HepG2 (cell line): ENCODE results near the gene STK40. TPM values are rescaled to one million over a fixed set of nuclear protein-coding genes. Genes with fewer than 3 reads are reported as not detected.

Experiments
- CENPT ChIP-seq: sonication (generic); formaldehyde crosslinking; IDR thresholded peaks from 2 replicates; pipeline ENCODE4 v1.8.0; 2022; ENCODE audit warnings: low read depth, mild to moderate bottlenecking, moderate library complexity, missing genetic modification reagents
- DPF2 ChIP-seq: sonication (generic); formaldehyde crosslinking; IDR thresholded peaks from 2 replicates; pipeline ENCODE4 v1.4.0; 2020; ENCODE audit warnings: mild to moderate bottlenecking, low read depth, missing genetic modification reagents, borderline replicate concordance
- ESRRA ChIP-seq: sonication (generic); formaldehyde crosslinking; IDR thresholded peaks from 2 replicates; pipeline ENCODE4 v1.5.1; 2020; ENCODE audit warnings: mild to moderate bottlenecking, low read depth, missing genetic modification reagents
- FOXK1 ChIP-seq: sonication (generic); formaldehyde crosslinking; IDR thresholded peaks from 2 replicates; pipeline ENCODE4 v1.4.0; 2020; ENCODE audit warnings: low read depth, missing genetic modification reagents, borderline replicate concordance
- HOXA3 ChIP-seq: sonication (generic); formaldehyde crosslinking; IDR thresholded peaks from 2 replicates; pipeline ENCODE4 v1.5.0; 2020; ENCODE audit warnings: missing genetic modification reagents
- KDM4B ChIP-seq: sonication (generic); formaldehyde crosslinking; IDR thresholded peaks from 2 replicates; pipeline ENCODE4 v1.4.0; 2020; ENCODE audit warnings: missing genetic modification reagents
- NCOA5 ChIP-seq: sonication (generic); formaldehyde crosslinking; IDR thresholded peaks from 2 replicates; pipeline ENCODE4 v1.4.0; 2020; ENCODE audit warnings: missing genetic modification reagents
- REPIN1 ChIP-seq: sonication (generic); formaldehyde crosslinking; IDR thresholded peaks from 2 replicates; pipeline ENCODE4 v1.8.0; 2022; ENCODE audit warnings: missing genetic modification reagents, low read depth, mild to moderate bottlenecking, borderline replicate concordance
- RFX5 ChIP-seq: IDR thresholded peaks from 2 replicates; pipeline ENCODE4 v1.6.1; 2011; ENCODE audit warnings: low read depth, low read length, improper control_type of control experiment
- ZNF282 ChIP-seq: fragments of 450-650 bp; IDR thresholded peaks from 2 replicates; pipeline ENCODE4 v1.6.1; 2018; ENCODE audit not compliant: partially characterized antibody
- polyA plus RNA-seq, 8 experiments: library from polyadenylated mRNA; depleted of rRNA in 3 of 8; stranded (reverse) in 7 of 8; unstranded in 1 of 8; fragments of >200 nt; fragmentation: Illumina TruSeq in 4 of 8; extraction: Trizol in 4 of 8; gene quantifications; 2 replicates each; pipeline versions ENCODE4 v1.2.1 to v1.2.3, GENCODE V29; 2011 to 2016; ENCODE audit warnings: low read depth in 4 of 8, missing spikeins in 1 of 8, mixed read lengths in 1 of 8; ENCODE audit not compliant: insufficient read depth in 1 of 8
- total RNA-seq, 5 experiments: library from RNA; depleted of rRNA; stranded (reverse); fragments of >200 nt; fragmentation: Illumina TruSeq; extraction: Trizol; gene quantifications; 2 replicates each; pipeline ENCODE4 v1.2.3, GENCODE V29; 2016; ENCODE audit warnings: low read depth in 1 of 5
- TF ChIP-seq, protein P1 (sequence below): sonication (generic); formaldehyde crosslinking; IDR thresholded peaks from 2 replicates; pipeline ENCODE4 v1.8.1; 2022; ENCODE audit warnings: low read depth, mild to moderate bottlenecking, missing genetic modification reagents
- TF ChIP-seq, protein P2 (sequence below): sonication (generic); formaldehyde crosslinking; IDR thresholded peaks from 2 replicates; pipeline ENCODE4 v1.4.0; 2020; ENCODE audit warnings: missing genetic modification reagents, mild to moderate bottlenecking, borderline replicate concordance
- TF ChIP-seq, protein P3 (sequence below): sonication (generic); formaldehyde crosslinking; IDR thresholded peaks from 2 replicates; pipeline ENCODE4 v1.5.1; 2020; ENCODE audit warnings: missing genetic modification reagents, mild to moderate bottlenecking, borderline replicate concordance
- TF ChIP-seq, protein P4 (sequence below): sonication (generic); formaldehyde crosslinking; IDR thresholded peaks from 2 replicates; pipeline ENCODE4 v1.5.0; 2020; ENCODE audit warnings: missing genetic modification reagents
- TF ChIP-seq, protein P5 (sequence below): sonication (generic); formaldehyde crosslinking; IDR thresholded peaks from 2 replicates; pipeline ENCODE4 v1.4.0; 2020; ENCODE audit warnings: mild to moderate bottlenecking, low read depth, missing genetic modification reagents

The STK40 gene
- total and polyA plus RNA-seq, 2 of the 13 experiments (the other 11 are each of a cell fraction or from before 2014, with no cell fraction given) = 33.8 to 35.1 TPM

DNA sequence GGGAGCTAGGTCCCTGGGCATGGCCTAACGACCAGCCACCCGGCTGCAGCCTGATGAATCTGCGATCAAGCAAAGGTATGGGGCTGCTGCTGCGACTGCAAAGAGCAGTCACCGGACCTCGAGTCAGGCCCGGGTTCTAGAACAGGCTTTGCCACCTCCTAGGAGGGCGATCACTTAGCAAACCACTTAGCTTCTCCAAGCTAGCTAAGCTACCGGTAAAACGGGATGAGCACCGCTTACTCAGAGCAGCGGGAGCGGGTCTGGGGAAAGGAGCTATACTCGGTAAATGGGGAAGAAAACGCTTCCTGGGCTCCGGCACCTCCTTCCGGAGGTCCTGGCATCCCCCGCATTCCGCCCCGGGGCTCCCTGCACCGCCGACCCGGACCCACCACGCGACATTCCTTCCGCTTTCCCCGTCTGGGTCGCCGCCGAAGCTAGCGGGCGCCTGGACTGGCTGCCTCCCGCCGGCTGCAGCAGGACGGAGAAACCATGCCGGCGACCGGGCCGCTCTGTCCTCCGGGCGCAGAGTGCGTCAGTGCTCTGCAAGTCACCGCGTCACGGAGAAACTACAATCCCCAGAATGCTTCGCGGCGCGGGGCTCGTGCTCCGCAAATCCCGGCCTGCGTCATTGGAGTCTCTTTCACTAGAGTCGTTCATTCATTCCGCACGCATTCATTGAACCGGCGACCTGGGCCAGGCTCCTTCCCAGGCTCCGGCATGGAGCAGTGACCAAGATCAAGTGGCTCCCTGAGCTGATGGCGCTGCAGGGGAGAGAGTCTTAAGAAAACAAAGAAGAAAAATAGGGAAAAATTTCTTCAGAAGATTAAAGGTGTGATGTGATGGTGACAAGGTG lies 11.9 kb upstream of the STK40 start, which contains the start of gene LSM10 (continued):
- no peak for TF ChIP-seq ESRRA (CRISPR knock-in tag)
- TF ChIP-seq, protein P1, sequence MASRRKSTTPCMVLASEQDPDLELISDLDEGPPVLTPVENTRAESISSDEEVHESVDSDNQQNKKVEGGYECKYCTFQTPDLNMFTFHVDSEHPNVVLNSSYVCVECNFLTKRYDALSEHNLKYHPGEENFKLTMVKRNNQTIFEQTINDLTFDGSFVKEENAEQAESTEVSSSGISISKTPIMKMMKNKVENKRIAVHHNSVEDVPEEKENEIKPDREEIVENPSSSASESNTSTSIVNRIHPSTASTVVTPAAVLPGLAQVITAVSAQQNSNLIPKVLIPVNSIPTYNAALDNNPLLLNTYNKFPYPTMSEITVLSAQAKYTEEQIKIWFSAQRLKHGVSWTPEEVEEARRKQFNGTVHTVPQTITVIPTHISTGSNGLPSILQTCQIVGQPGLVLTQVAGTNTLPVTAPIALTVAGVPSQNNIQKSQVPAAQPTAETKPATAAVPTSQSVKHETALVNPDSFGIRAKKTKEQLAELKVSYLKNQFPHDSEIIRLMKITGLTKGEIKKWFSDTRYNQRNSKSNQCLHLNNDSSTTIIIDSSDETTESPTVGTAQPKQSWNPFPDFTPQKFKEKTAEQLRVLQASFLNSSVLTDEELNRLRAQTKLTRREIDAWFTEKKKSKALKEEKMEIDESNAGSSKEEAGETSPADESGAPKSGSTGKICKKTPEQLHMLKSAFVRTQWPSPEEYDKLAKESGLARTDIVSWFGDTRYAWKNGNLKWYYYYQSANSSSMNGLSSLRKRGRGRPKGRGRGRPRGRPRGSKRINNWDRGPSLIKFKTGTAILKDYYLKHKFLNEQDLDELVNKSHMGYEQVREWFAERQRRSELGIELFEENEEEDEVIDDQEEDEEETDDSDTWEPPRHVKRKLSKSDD = peak; percentile 73; the same call in 1 of the 2 replicates
- no peak for TF ChIP-seq ZNF282
- TF ChIP-seq, protein P2, sequence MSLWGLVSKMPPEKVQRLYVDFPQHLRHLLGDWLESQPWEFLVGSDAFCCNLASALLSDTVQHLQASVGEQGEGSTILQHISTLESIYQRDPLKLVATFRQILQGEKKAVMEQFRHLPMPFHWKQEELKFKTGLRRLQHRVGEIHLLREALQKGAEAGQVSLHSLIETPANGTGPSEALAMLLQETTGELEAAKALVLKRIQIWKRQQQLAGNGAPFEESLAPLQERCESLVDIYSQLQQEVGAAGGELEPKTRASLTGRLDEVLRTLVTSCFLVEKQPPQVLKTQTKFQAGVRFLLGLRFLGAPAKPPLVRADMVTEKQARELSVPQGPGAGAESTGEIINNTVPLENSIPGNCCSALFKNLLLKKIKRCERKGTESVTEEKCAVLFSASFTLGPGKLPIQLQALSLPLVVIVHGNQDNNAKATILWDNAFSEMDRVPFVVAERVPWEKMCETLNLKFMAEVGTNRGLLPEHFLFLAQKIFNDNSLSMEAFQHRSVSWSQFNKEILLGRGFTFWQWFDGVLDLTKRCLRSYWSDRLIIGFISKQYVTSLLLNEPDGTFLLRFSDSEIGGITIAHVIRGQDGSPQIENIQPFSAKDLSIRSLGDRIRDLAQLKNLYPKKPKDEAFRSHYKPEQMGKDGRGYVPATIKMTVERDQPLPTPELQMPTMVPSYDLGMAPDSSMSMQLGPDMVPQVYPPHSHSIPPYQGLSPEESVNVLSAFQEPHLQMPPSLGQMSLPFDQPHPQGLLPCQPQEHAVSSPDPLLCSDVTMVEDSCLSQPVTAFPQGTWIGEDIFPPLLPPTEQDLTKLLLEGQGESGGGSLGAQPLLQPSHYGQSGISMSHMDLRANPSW (CRISPR knock-in tag) = no peak; the same call in 1 of the 2 replicates
- TF ChIP-seq CENPT (CRISPR knock-in tag) = no peak
- no peak for TF ChIP-seq KDM4B (CRISPR knock-in tag)
- TF ChIP-seq NCOA5 (CRISPR knock-in tag) = no peak
- TF ChIP-seq, protein P3, sequence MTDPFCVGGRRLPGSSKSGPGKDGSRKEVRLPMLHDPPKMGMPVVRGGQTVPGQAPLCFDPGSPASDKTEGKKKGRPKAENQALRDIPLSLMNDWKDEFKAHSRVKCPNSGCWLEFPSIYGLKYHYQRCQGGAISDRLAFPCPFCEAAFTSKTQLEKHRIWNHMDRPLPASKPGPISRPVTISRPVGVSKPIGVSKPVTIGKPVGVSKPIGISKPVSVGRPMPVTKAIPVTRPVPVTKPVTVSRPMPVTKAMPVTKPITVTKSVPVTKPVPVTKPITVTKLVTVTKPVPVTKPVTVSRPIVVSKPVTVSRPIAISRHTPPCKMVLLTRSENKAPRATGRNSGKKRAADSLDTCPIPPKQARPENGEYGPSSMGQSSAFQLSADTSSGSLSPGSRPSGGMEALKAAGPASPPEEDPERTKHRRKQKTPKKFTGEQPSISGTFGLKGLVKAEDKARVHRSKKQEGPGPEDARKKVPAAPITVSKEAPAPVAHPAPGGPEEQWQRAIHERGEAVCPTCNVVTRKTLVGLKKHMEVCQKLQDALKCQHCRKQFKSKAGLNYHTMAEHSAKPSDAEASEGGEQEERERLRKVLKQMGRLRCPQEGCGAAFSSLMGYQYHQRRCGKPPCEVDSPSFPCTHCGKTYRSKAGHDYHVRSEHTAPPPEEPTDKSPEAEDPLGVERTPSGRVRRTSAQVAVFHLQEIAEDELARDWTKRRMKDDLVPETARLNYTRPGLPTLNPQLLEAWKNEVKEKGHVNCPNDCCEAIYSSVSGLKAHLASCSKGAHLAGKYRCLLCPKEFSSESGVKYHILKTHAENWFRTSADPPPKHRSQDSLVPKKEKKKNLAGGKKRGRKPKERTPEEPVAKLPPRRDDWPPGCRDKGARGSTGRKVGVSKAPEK (CRISPR knock-in tag) = no peak
- TF ChIP-seq, protein P4, sequence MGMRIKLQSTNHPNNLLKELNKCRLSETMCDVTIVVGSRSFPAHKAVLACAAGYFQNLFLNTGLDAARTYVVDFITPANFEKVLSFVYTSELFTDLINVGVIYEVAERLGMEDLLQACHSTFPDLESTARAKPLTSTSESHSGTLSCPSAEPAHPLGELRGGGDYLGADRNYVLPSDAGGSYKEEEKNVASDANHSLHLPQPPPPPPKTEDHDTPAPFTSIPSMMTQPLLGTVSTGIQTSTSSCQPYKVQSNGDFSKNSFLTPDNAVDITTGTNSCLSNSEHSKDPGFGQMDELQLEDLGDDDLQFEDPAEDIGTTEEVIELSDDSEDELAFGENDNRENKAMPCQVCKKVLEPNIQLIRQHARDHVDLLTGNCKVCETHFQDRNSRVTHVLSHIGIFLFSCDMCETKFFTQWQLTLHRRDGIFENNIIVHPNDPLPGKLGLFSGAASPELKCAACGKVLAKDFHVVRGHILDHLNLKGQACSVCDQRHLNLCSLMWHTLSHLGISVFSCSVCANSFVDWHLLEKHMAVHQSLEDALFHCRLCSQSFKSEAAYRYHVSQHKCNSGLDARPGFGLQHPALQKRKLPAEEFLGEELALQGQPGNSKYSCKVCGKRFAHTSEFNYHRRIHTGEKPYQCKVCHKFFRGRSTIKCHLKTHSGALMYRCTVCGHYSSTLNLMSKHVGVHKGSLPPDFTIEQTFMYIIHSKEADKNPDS (CRISPR knock-in tag) = peak; percentile 83; the same call in 1 of the 2 replicates
- no peak for TF ChIP-seq FOXK1 (CRISPR knock-in tag)
- TF ChIP-seq, protein P5, sequence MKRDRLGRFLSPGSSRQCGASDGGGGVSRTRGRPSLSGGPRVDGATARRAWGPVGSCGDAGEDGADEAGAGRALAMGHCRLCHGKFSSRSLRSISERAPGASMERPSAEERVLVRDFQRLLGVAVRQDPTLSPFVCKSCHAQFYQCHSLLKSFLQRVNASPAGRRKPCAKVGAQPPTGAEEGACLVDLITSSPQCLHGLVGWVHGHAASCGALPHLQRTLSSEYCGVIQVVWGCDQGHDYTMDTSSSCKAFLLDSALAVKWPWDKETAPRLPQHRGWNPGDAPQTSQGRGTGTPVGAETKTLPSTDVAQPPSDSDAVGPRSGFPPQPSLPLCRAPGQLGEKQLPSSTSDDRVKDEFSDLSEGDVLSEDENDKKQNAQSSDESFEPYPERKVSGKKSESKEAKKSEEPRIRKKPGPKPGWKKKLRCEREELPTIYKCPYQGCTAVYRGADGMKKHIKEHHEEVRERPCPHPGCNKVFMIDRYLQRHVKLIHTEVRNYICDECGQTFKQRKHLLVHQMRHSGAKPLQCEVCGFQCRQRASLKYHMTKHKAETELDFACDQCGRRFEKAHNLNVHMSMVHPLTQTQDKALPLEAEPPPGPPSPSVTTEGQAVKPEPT (CRISPR knock-in tag) = no peak
- no peak for TF ChIP-seq RFX5
- TF ChIP-seq HOXA3 (CRISPR knock-in tag) = peak; percentile 88
- TF ChIP-seq DPF2 (CRISPR knock-in tag) = no peak
- TF ChIP-seq REPIN1 (CRISPR knock-in tag) = peak; percentile 66; the same call in 1 of the 2 replicates
